ENCODE data around the gene MRPL38. TPM values are rescaled to one million over a fixed set of nuclear protein-coding genes. Genes with fewer than 3 reads are reported as not detected.

Gene MRPL38
- total and polyA plus RNA-seq, 2 donors (not counting 1 experiment from before 2014, with no cell fraction given): 126 to 127 TPM

DNA sequence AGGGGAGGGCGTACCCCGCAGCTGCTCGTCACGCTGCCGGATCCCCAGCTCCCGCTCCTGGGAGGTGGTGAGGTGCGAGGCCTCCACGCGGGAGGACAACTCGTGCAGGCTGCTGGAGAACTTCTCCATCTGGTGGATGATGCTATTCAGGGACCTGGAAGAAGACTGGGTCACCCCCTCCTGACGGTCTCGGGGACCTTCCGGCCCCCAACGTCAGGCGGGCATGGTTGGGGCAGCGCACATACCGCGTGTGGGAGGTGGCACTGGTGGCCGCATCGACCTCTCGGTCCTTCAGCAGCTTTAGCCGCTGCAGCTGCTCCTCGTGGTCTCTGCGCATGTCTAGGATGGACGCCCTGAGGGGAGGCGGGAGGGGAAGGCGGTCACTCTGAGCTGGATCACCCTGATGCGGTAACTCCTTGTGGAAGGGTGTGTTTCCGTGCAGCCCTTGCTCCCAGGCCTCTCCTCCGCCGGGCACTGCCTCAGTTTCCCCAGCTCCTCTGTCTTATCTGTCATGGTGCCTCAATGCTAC lies 13.3 kb upstream of the MRPL38 start:
- H3K27ac Mint-ChIP-seq: no peak overlapping the region
- no peak for TF ChIP-seq EZH2 (IDR thresholded peaks at IDR 0.05; ENCODE audit: borderline replicate concordance, insufficient read depth, low read depth, low read length, poor library complexity, severe bottlenecking)
- TF ChIP-seq, protein P1, sequence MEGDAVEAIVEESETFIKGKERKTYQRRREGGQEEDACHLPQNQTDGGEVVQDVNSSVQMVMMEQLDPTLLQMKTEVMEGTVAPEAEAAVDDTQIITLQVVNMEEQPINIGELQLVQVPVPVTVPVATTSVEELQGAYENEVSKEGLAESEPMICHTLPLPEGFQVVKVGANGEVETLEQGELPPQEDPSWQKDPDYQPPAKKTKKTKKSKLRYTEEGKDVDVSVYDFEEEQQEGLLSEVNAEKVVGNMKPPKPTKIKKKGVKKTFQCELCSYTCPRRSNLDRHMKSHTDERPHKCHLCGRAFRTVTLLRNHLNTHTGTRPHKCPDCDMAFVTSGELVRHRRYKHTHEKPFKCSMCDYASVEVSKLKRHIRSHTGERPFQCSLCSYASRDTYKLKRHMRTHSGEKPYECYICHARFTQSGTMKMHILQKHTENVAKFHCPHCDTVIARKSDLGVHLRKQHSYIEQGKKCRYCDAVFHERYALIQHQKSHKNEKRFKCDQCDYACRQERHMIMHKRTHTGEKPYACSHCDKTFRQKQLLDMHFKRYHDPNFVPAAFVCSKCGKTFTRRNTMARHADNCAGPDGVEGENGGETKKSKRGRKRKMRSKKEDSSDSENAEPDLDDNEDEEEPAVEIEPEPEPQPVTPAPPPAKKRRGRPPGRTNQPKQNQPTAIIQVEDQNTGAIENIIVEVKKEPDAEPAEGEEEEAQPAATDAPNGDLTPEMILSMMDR (IDR thresholded peaks at IDR 0.05): no peak
- ATAC-seq (ENCODE audit: low read depth) (no peak), DNase-seq (no peak)
- Histone ChIP-seq H4K20me1 (ENCODE audit: control insufficient read depth, insufficient read depth, low read length, poor library complexity, severe bottlenecking) (no peaks in the 10 kb centered on the region), H3K36me3 (replicated peaks in 1 of 2; ENCODE audit: control extremely low read depth in 1 of 2, control insufficient read depth in 1 of 2, extremely low read depth in 1 of 2, insufficient read depth in 2 of 2, low read length in 1 of 2) (peaks cover 1 to 7% of the 10 kb centered on the region in 2 experiments), H3K27me3 (replicated peaks in 1 of 4; ENCODE audit: control extremely low read depth in 1 of 4, control insufficient read depth in 3 of 4, insufficient read depth in 4 of 4, low read length in 3 of 4) (no peaks in the 10 kb centered on the region), H3K4me2 (replicated peaks; ENCODE audit: low read depth, low read length, poor library complexity, severe bottlenecking) (no peak overlapping the region), H2AFZ (ENCODE audit: insufficient read depth, low read depth, low read length, poor library complexity, severe bottlenecking) (no peak overlapping the region), H3K79me2 (ENCODE audit: control insufficient read depth, insufficient read depth, low read length) (no peaks in the 10 kb centered on the region), H3K9me3 (ENCODE audit: control extremely low read depth in 1 of 3, control insufficient read depth in 2 of 3, insufficient read depth in 1 of 3, low read length in 2 of 3) (no peaks in the 10 kb centered on the region), H3K4me1 (ENCODE audit: control insufficient read depth in 2 of 2, insufficient read depth in 2 of 2, low read length in 2 of 2) (no peaks in the 10 kb centered on the region), H3K27ac (ENCODE audit: low read length in 2 of 2) (no peak overlapping the region), H3K9ac (ENCODE audit: low read length) (no peak overlapping the region), H3K4me3 (ENCODE audit: control extremely low read depth in 1 of 5, extremely low read depth in 1 of 5, insufficient read depth in 1 of 5, low read depth in 2 of 5, low read length in 4 of 5) (no peak overlapping the region)
- no peaks in the 10 kb centered on the region for H3K27me3 Mint-ChIP-seq
- H3K4me1 Mint-ChIP-seq: no peaks in the 10 kb centered on the region
- CTCF ChIA-PET: no interaction called here
- intact Hi-C loops (cut with micrococcal nuclease): no loop called here
- POLR2A ChIA-PET: no interaction called here
- 96% methylated on average over 29 of the region's 31 CpGs for WGBS (ENCODE audit: insufficient coverage)
- no peaks in the 10 kb centered on the region for H3K9me3 Mint-ChIP-seq (ENCODE audit: insufficient read depth)
- no peak overlapping the region for H3K4me3 Mint-ChIP-seq

DNA sequence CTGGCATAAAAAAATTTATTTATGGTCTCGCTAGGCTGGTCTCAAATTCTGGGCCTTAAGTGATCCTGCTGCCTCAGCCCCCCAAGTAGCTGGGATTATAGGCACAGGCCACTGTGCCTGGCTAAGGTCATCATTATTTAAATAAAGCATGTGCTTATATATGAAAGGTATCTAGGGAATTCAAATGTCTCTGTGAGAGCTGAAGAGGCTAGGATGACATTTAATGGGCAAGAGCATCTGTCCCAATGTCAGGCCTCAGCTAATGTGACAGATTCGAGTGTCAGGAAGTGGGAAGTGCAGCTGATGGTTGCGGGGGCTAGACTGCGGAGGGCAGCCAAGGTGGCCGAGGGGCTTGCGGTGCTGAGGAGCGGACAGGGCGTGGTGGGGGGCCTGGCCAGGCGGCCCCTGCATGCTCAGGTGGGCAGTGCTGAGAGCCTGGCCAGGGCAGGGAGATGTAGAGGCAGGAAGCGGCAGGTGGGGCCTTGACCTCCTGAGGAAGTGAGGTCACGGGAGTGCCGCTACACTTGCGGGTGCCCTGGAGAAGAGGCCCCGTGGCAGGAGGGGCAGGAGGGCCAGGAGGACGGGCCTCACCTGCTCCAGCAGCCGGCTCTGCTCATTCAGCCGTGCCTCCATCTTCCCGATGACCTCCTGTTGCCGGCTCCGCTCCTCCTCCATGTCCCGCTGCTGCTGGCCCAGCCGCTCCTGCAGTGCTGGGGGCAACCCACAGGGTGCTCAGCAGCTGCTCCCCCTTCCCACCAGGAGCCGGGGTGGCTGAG lies 12.6 kb upstream of the MRPL38 start:
- no peaks in the 10 kb centered on the region for H3K9me3 ChIP-seq (ENCODE audit: control extremely low read depth in 1 of 3, control insufficient read depth in 2 of 3, insufficient read depth in 1 of 3, low read length in 2 of 3)
- H3K9ac ChIP-seq (ENCODE audit: low read length): no peak overlapping the region
- no peaks in the 10 kb centered on the region for H3K4me1 Mint-ChIP-seq
- DNase-seq (no peak), ATAC-seq (ENCODE audit: low read depth) (no peak)
- no peak overlapping the region for H3K27ac Mint-ChIP-seq
- H3K27ac ChIP-seq (ENCODE audit: low read length in 2 of 2): no peak overlapping the region
- ChIA-PET POLR2A (no interaction called here), CTCF (no interaction called here)
- no peak overlapping the region for H3K4me3 Mint-ChIP-seq
- WGBS (ENCODE audit: insufficient coverage): 93% methylated on average over 22 of the region's 23 CpGs
- TF ChIP-seq, protein P1 (IDR thresholded peaks at IDR 0.05): no peak
- no peak for TF ChIP-seq EZH2 (IDR thresholded peaks at IDR 0.05; ENCODE audit: borderline replicate concordance, insufficient read depth, low read depth, low read length, poor library complexity, severe bottlenecking)
- no peaks in the 10 kb centered on the region for H3K27me3 ChIP-seq (replicated peaks in 1 of 4; ENCODE audit: control extremely low read depth in 1 of 4, control insufficient read depth in 3 of 4, insufficient read depth in 4 of 4, low read length in 3 of 4)
- no peaks in the 10 kb centered on the region for H3K27me3 Mint-ChIP-seq
- H3K79me2 ChIP-seq (ENCODE audit: control insufficient read depth, insufficient read depth, low read length): no peaks in the 10 kb centered on the region
- H2AFZ ChIP-seq (ENCODE audit: insufficient read depth, low read depth, low read length, poor library complexity, severe bottlenecking): no peak overlapping the region
- H3K4me2 ChIP-seq (replicated peaks; ENCODE audit: low read depth, low read length, poor library complexity, severe bottlenecking): no peak overlapping the region
- intact Hi-C loops (cut with micrococcal nuclease): no loop called here
- no peaks in the 10 kb centered on the region for H3K9me3 Mint-ChIP-seq (ENCODE audit: insufficient read depth)
- no peak overlapping the region for H3K4me3 ChIP-seq (ENCODE audit: control extremely low read depth in 1 of 5, extremely low read depth in 1 of 5, insufficient read depth in 1 of 5, low read depth in 2 of 5, low read length in 4 of 5)
- no peaks in the 10 kb centered on the region for H4K20me1 ChIP-seq (ENCODE audit: control insufficient read depth, insufficient read depth, low read length, poor library complexity, severe bottlenecking)
- peaks cover 1 to 7% of the 10 kb centered on the region in 2 experiments for H3K36me3 ChIP-seq (replicated peaks in 1 of 2; ENCODE audit: control extremely low read depth in 1 of 2, control insufficient read depth in 1 of 2, extremely low read depth in 1 of 2, insufficient read depth in 2 of 2, low read length in 1 of 2)
- no peaks in the 10 kb centered on the region for H3K4me1 ChIP-seq (ENCODE audit: control insufficient read depth in 2 of 2, insufficient read depth in 2 of 2, low read length in 2 of 2)
